ENCODE data around the gene DVL1.

The DVL1 gene

DNA sequence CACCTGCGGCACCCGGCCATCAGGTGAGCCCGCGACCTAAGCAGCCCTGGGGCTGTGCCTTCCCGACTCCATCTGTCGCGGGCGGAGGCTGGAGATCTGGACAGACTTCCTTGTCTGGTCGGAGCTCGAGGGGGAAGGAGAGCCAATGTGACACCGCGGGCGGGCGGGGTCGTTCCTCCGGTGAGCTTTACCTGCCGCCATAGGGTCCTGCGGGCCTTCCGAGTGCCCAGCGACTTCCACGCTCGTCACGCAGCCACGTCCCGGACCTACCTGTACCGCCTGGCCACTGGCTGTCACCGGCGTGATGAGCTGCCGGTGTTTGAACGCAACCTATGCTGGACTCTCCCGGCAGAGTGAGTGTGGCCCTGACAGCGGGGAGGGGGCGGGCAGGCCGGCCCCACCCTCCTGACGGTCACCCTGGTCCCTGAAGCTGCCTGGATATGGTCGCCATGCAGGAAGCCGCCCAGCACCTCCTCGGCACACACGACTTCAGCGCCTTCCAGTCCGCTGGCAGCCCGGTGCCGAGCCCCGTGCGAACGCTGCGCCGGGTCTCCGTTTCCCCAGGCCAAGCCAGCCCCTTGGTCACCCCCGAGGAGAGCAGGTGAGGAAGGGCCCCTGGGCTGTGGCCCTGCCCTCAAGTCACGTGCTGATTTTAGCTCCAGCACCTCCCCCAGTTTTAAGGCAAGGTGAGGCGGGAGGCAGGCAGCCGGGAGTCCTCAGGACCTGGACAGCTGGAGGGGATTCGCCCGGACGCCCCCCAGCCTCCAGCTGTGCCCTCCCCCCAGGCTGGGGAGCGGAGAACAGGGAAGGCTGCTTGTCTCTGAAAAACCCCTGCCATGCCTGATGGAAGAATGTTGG lies 39.7 kb downstream of the DVL1 start:
- DNase-seq, result no peak

GRCh38 chr1:1308756-1309250 lies 40.4 kb downstream of the DVL1 start:
- no peak for DNase-seq

DNA sequence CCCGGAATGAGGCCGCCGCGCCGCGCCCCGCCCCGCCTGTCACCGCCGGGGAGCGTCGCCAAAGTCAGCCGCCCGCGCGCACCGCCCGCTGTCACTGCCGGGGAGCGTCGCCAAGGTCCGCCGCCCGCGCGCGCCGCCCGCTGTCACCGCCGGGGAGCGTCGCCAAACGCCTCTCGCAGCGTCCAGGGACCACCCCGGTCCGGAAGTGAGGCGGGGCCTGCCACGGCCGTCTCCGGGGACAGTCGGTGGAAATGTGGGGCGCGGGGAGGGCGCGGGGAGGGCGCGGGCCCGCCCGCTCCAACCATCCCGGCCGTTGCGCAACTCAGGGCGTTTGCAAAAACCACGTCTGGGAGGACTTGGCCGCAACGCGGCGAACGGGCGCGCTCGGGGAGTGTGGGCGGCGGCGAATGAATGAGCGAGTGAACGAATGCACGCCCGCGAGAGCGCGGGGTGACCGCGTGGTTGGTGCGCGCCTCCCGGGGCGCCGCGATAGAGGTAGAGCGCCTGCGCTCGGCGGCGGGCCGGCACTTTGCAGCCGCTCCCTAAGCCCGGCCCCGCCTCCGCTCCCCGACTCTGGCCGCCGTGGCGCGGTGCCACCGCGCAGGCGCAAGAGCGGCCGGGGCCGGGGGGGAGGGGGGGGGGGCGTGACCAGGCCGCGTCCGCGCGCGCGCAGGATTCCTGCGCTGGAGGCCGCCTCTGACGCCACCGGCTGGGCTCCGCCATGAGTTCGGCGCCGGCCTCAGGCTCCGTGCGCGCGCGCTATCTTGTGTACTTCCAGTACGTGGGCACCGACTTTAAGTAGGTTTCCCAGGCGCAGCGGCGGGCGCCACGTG lies 41.1 kb downstream of the DVL1 start, which contains the start of the genes ACAP3 and PUSL1:
Gene ACAP3 (minus strand): TSS at position 8 of the 833 bp plus-strand sequence. CDS start 115 bp downstream, outside the sequence.
Gene PUSL1 (plus strand): TSS at position 675 of the 833 bp plus-strand sequence. CDS start 47 bp downstream, at position 722.
- DNase-seq, result peak; percentile 92

- no peak for DNase-seq
Observed at GRCh38 chr1:1307261-1307922, 41.8 kb downstream of the DVL1 start.

GRCh38 chr1:1306661-1307260 lies 42.5 kb downstream of the DVL1 start:
- DNase-seq, result no peak

DNA sequence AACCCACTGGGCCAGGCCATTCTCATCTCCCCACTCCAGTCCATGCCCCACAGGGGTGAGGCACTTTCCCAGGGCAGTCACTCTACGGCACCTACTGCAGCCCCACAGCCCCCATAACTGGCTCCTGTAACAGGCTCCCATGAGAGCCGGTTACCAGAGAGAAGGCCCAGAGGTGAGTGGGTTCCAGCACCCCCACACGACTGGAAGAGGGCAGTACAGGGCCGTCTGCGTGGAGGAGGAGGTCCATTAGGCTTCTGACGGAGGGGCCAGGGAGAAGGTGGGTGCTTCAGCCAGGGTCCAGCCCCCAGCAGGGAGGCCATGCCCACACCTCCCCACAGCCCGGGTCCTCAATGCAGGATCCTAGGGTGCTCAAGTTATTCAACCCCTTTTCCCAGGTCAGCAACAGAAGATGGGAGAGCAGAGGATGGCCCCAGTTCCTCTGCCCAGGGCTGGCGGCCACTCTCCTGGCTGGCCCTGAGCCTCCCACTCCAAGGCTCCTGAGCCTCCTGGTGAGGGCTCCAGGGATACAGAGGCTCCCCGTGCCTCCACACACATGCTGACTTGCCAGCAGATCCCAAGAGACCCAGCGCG lies 43.1 kb downstream of the DVL1 start:
- DNase-seq, result peak; percentile 25

DNA sequence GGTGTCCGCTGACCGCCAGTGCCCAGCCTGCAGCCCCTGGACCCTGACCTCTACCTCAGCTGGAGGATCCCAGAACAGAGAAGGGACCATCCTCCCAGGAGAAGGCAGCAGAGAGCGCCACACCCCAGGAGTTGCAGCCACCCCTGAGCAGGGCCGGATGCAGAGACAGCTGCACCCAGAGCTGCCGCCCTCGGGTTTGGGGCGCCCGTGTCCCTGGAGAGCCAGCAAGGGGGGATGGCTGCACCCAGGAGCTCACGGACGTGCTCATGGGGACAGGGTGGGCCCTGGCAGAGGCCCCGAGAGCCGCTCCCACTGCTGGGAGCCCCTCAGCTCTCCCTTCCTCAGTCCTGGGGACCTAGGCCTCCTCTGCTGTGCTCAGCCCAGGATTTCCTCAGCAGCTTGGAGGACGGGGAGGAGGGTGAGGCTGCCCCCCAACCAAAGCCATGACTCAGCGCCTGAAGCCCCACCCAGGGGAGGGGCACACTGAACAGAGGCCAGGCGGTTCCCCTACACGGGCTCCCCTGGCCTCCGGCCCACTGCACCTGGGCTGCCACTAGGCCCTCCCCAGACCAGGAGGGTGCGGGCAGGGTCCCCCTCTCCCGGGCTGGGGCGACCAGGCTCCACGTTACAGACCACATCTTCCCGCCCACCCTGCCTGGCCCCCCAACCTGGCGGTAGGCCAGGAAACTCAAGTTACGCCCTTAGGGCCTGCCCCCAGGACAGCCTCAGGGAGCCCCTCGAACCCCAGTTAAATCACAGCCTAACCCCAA lies 43.7 kb downstream of the DVL1 start:
- peak; percentile 74 for DNase-seq

DNA sequence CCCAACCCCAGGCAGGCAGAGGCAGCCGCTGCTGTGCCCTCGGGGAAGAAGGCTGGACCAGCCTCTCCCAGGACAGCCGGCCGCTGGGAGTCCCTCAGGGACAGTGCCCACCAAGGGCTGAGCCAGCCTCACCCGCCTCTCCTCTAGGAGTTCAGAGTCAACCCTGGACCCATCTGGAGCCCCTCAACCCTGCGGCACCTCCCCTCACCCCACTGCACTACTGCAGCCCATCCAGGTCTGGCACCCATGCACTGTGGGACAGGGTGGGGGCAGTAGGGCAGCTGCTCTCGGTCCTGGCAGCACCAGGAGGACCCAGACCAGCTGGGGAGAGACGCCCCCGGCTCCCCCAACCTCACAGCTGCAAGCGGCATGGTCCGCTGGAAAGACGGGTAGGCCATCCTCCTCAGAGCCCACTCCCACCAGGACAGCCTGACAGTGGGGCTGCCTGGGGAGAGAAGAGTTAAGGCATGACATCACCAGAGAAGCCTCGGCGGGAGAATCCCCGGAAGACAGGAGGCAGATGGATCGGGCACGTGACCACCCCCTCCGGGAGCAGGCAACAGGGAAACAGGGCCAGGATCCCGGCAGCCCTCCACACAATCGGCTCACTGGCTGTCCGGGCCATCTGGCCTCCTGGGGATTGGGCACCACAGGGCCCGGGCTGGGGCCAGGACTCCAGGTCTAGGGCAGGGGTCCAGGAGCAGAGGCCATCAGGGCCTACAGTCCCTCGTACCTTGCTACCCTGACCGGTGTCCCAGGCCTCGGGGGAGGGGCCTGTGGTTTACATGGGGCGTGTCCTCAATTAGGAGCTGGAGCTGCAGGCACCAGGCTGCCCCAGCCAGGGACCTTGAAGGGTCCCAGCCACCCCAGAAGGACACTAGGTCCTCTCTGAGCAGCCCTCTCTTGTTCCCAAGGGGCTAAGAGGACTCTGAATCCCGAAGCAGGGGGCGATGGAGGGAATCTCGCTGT lies 44.6 kb downstream of the DVL1 start:
- peak; percentile 74 for DNase-seq

DNA sequence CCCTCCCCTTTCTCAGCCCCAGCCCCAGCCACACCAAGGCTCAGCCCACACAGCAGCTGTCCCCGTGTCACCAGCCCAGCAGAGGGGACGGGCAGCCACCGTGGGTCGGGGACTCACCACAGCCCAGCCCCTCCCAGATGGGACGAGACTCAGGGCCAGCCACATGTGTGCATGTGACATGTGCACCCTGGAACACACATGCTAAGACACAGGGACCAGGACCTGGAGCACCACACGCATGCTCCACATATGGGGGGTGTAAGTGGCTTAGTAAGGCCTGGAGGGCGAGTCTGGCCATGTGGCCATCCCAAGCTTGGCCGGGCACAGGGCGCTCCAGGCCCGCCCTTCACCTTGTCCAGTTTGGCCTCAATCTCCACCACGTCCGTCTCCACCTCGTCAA lies 45.5 kb downstream of the DVL1 start:
- DNase-seq, result no peak

GRCh38 chr1:1302951-1303509 lies 46.2 kb downstream of the DVL1 start:
- DNase-seq, result no peak

DNA sequence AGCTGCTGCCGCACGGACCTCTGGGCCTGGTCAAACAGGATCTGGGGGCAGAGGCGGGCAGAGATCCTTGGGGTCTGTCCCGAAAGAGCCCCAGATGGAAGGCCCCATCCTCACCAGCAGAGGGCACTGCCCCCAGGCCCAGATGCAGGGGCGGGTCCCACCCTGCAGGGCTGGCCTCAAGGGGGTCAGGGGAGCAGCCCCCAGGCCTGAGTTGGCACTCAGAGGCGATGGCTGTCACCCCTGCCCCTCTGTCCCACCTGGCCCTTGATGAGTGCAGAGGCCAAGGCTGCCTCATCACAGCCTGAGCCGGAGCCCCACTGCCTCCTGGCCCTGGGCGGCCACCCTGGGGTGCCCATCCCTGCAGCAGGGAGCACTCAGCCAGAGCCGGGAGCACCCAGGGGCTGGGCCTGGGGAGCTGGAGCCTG lies 47.2 kb downstream of the DVL1 start:
- no peak for DNase-seq

- no peak for DNase-seq
Observed at GRCh38 chr1:1300352-1300739, 48.9 kb downstream of the DVL1 start.

GRCh38 chr1:1299686-1300351 lies 49.4 kb downstream of the DVL1 start:
- DNase-seq, result no peak

GRCh38 chr1:1298861-1299685 lies 50.1 kb downstream of the DVL1 start:
- DNase-seq, result no peak

GRCh38 chr1:1297802-1298424 lies 51.3 kb downstream of the DVL1 start:
- no peak for DNase-seq

GRCh38 chr1:1296070-1297061 lies 52.9 kb downstream of the DVL1 start:
- DNase-seq, result no peak
